ENCODE results near the gene TMEM132A. TPM values are rescaled to one million over a fixed set of nuclear protein-coding genes. Genes with fewer than 3 reads are reported as not detected.

TMEM132A gene
- total and polyA plus RNA-seq, 2 of the 13 experiments (the other 11 are each of a cell fraction or from before 2014, with no cell fraction given): 11.1 to 32.9 TPM

DNA sequence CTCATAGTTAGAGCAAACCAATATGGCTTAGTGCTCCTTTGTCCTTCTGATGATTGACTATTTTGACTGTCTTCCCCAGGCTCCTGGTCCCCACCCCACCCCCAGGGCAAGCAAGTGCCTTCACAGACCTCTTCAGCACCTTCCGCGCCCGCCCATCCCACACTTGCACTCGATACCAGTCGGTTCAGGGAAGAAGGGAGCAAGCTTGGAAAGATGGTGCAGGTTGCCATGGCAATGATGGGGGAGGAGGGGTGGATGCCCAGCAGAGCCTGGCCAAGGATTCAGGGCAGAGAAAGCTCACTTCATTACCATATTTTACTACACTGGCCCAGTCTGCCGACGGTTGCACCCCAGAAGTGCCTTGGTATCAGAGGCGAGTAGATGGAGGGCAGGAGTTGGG lies 2.2 kb downstream of the TMEM132A start:
- H2AFZ ChIP-seq (ENCODE audit: low read length): no peak overlapping the region
- TF ChIP-seq ZIK1 (CRISPR knock-in tag; IDR thresholded peaks at IDR 0.05; ENCODE audit: borderline replicate concordance, low read depth) (no peak), ZNF547 (CRISPR knock-in tag; IDR thresholded peaks at IDR 0.05) (no peak), RFXAP (CRISPR knock-in tag; IDR thresholded peaks at IDR 0.05; ENCODE audit: borderline replicate concordance) (no peak), MTF1 (CRISPR knock-in tag; IDR thresholded peaks at IDR 0.05) (no peak), ZNF235 (CRISPR knock-in tag; IDR thresholded peaks at IDR 0.05; ENCODE audit: borderline replicate concordance) (no peak), MEIS1 (CRISPR knock-in tag; IDR thresholded peaks at IDR 0.05; ENCODE audit: borderline replicate concordance) (no peak), ZNF543 (CRISPR knock-in tag; IDR thresholded peaks at IDR 0.05) (no peak), ARNT2 (CRISPR knock-in tag; IDR thresholded peaks at IDR 0.05; ENCODE audit: low read depth) (no peak), JUNB (CRISPR knock-in tag; IDR thresholded peaks at IDR 0.05; ENCODE audit: borderline replicate concordance) (no peak)
- TF ChIP-seq, protein P1, sequence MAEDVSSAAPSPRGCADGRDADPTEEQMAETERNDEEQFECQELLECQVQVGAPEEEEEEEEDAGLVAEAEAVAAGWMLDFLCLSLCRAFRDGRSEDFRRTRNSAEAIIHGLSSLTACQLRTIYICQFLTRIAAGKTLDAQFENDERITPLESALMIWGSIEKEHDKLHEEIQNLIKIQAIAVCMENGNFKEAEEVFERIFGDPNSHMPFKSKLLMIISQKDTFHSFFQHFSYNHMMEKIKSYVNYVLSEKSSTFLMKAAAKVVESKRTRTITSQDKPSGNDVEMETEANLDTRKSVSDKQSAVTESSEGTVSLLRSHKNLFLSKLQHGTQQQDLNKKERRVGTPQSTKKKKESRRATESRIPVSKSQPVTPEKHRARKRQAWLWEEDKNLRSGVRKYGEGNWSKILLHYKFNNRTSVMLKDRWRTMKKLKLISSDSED (CRISPR knock-in tag; IDR thresholded peaks at IDR 0.05): no peak
- TF ChIP-seq, protein P2, sequence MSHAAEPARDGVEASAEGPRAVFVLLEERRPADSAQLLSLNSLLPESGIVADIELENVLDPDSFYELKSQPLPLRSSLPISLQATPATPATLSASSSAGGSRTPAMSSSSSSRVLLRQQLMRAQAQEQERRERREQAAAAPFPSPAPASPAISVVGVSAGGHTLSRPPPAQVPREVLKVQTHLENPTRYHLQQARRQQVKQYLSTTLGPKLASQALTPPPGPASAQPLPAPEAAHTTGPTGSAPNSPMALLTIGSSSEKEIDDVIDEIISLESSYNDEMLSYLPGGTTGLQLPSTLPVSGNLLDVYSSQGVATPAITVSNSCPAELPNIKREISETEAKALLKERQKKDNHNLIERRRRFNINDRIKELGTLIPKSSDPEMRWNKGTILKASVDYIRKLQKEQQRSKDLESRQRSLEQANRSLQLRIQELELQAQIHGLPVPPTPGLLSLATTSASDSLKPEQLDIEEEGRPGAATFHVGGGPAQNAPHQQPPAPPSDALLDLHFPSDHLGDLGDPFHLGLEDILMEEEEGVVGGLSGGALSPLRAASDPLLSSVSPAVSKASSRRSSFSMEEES (CRISPR knock-in tag; IDR thresholded peaks at IDR 0.05): no peak
- TF ChIP-seq, protein P3, sequence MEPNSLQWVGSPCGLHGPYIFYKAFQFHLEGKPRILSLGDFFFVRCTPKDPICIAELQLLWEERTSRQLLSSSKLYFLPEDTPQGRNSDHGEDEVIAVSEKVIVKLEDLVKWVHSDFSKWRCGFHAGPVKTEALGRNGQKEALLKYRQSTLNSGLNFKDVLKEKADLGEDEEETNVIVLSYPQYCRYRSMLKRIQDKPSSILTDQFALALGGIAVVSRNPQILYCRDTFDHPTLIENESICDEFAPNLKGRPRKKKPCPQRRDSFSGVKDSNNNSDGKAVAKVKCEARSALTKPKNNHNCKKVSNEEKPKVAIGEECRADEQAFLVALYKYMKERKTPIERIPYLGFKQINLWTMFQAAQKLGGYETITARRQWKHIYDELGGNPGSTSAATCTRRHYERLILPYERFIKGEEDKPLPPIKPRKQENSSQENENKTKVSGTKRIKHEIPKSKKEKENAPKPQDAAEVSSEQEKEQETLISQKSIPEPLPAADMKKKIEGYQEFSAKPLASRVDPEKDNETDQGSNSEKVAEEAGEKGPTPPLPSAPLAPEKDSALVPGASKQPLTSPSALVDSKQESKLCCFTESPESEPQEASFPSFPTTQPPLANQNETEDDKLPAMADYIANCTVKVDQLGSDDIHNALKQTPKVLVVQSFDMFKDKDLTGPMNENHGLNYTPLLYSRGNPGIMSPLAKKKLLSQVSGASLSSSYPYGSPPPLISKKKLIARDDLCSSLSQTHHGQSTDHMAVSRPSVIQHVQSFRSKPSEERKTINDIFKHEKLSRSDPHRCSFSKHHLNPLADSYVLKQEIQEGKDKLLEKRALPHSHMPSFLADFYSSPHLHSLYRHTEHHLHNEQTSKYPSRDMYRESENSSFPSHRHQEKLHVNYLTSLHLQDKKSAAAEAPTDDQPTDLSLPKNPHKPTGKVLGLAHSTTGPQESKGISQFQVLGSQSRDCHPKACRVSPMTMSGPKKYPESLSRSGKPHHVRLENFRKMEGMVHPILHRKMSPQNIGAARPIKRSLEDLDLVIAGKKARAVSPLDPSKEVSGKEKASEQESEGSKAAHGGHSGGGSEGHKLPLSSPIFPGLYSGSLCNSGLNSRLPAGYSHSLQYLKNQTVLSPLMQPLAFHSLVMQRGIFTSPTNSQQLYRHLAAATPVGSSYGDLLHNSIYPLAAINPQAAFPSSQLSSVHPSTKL (CRISPR knock-in tag; IDR thresholded peaks at IDR 0.05): no peak
- intact Hi-C loops (cut with micrococcal nuclease; ENCODE audit: unreplicated experiment): no loop called here
- no peaks in the 10 kb centered on the region; a peak in 1 of 5 replicates for H3K27me3 ChIP-seq (ENCODE audit: control insufficient read depth in 1 of 2, insufficient read depth in 2 of 2, low read length in 2 of 2)
- CTCF ChIA-PET (ENCODE audit: low intra/inter-chr PET ratio, low total read pairs): no interaction called here
- H3K4me2 ChIP-seq (ENCODE audit: low read depth, low read length): no peak overlapping the region
- H3K9ac ChIP-seq (ENCODE audit: insufficient read depth, low read depth, low read length): no peak overlapping the region
- no peak overlapping the region for H3K27ac ChIP-seq (ENCODE audit: extremely low read length, insufficient read depth, low read length)
- no peak overlapping the region for H3K4me3 ChIP-seq (replicated peaks in 1 of 3; ENCODE audit: insufficient read depth in 1 of 3, low read depth in 2 of 3, low read length in 3 of 3)
- no peaks in the 10 kb centered on the region for H3K79me2 ChIP-seq (ENCODE audit: insufficient read depth, low read length)
- FAIRE-seq: no peak
- POLR2A ChIA-PET: no interaction called here
- no peak for DNase-seq (ENCODE audit: low spot score)
- WGBS (ENCODE audit: low lambda C conversion rate): 95% methylated on average over 6 of the region's 8 CpGs
- H4K20me1 ChIP-seq (ENCODE audit: insufficient read depth, low read length): no peaks in the 10 kb centered on the region
- H3K4me1 ChIP-seq (ENCODE audit: insufficient read depth, low read length): peaks cover 32% of the 10 kb centered on the region
- no TSS peak for BruUV-seq (replicated peaks)
- peaks cover 2 to 4% of the 10 kb centered on the region in 2 experiments; a peak in 3 of 5 replicates for H3K36me3 ChIP-seq (replicated peaks in 1 of 2; ENCODE audit: control insufficient read depth in 1 of 2, insufficient read depth in 2 of 2, low read length in 2 of 2)
- H3K9me3 ChIP-seq (ENCODE audit: low read length): no peaks in the 10 kb centered on the region
- ATAC-seq: no peak
- in situ Hi-C loops (cut with HindIII; ENCODE audit: extremely low pct_ligation_motif_present, low pct_unique_long_range_greater_than_20kb): no loop called here
